SK-N-SH treated with all-trans-retinoic acid at 6 μM for 48 hours (cell line): ENCODE measurements around the gene SCAPER.
"Not testable (repeated sequence)": the region's sequence is repeated elsewhere in the genome, so short reads cannot be mapped to it uniquely, and the experiment has no call there.

Source experiments
- ATAC-seq: fragments of 200-7000 bp; cut with Tn5 transposase; 3 replicates; pipeline ENCODE4 v1.9.1; 2020; ENCODE audit warnings: mild to moderate bottlenecking, moderate library complexity
- ARNTL ChIP-seq: fragments of 450-650 bp; formaldehyde crosslinking; IDR thresholded peaks from 2 replicates; pipeline ENCODE4 v1.5.0; 2020; ENCODE audit warnings: low read depth, mild to moderate bottlenecking, moderate library complexity, borderline replicate concordance
- BACH2 ChIP-seq: fragments of 250-450 bp; sonication (Bioruptor Pico); IDR thresholded peaks from 2 replicates; pipeline ENCODE4 v1.9.0; 2021; ENCODE audit warnings: mild to moderate bottlenecking, borderline replicate concordance
- CREB5 ChIP-seq: fragments of 250-450 bp; sonication (Bioruptor Pico); IDR thresholded peaks from 2 replicates; pipeline ENCODE4 v1.5.1; 2020; ENCODE audit warnings: low read depth, mild to moderate bottlenecking, moderate library complexity
- CSDC2 ChIP-seq: fragments of 250-450 bp; sonication (Bioruptor Pico); IDR thresholded peaks from 2 replicates; pipeline ENCODE4 v1.5.0; 2020; ENCODE audit warnings: mild to moderate bottlenecking, moderate library complexity
- CSRNP3 ChIP-seq: fragments of 250-450 bp; sonication (Bioruptor Pico); IDR thresholded peaks from 2 replicates; pipeline ENCODE4 v1.5.1; 2021; ENCODE audit warnings: mild to moderate bottlenecking, moderate library complexity
- ESRRG ChIP-seq: fragments of 250-450 bp; sonication (Bioruptor Pico); IDR thresholded peaks from 2 replicates; pipeline ENCODE4 v1.6.1; 2021; ENCODE audit warnings: mild to moderate bottlenecking
- GLIS3 ChIP-seq: fragments of 250-450 bp; sonication (Bioruptor Pico); IDR thresholded peaks from 2 replicates; pipeline ENCODE4 v1.5.0; 2020; ENCODE audit warnings: mild to moderate bottlenecking, moderate library complexity
- OSR1 ChIP-seq: fragments of 250-450 bp; sonication (Bioruptor Pico); IDR thresholded peaks from 2 replicates; pipeline ENCODE4 v1.8.0; 2022; ENCODE audit warnings: moderate library complexity, mild to moderate bottlenecking, inconsistent platforms
- PATZ1 ChIP-seq: fragments of 250-450 bp; sonication (Bioruptor Pico); IDR thresholded peaks from 2 replicates; pipeline ENCODE4 v1.8.0; 2020; ENCODE audit warnings: mild to moderate bottlenecking, moderate library complexity, borderline replicate concordance
- PPARA ChIP-seq: fragments of 250-450 bp; sonication (Bioruptor Pico); IDR thresholded peaks from 2 replicates; pipeline ENCODE4 v1.5.0; 2020; ENCODE audit warnings: mild to moderate bottlenecking, borderline replicate concordance
- RARB ChIP-seq: fragments of 250-450 bp; sonication (Bioruptor Pico); IDR thresholded peaks from 2 replicates; pipeline ENCODE4 v1.8.0; 2021; ENCODE audit warnings: mild to moderate bottlenecking, moderate library complexity
- SNAI2 ChIP-seq: fragments of 250-450 bp; sonication (Bioruptor Pico); IDR thresholded peaks from 2 replicates; pipeline ENCODE4 v1.5.0; 2020; ENCODE audit warnings: mild to moderate bottlenecking, moderate library complexity
- TSHZ2 ChIP-seq: fragments of 250-450 bp; sonication (Bioruptor Pico); IDR thresholded peaks from 2 replicates; pipeline ENCODE4 v1.5.0; 2020; ENCODE audit warnings: mild to moderate bottlenecking, moderate library complexity
- ZC3H10 ChIP-seq: fragments of 250-450 bp; sonication (Bioruptor Pico); IDR thresholded peaks from 2 replicates; pipeline ENCODE4 v1.5.1; 2021; ENCODE audit warnings: mild to moderate bottlenecking, moderate library complexity
- ZFP3 ChIP-seq: fragments of 250-450 bp; sonication (Bioruptor Pico); IDR thresholded peaks from 2 replicates; pipeline ENCODE4 v1.5.0; 2020; ENCODE audit warnings: mild to moderate bottlenecking, moderate library complexity
- ZFP30 ChIP-seq: fragments of 450-650 bp; formaldehyde crosslinking; IDR thresholded peaks from 2 replicates; pipeline ENCODE4 v1.5.0; 2022; ENCODE audit warnings: mild to moderate bottlenecking, moderate library complexity
- ZNF565 ChIP-seq: fragments of 450-650 bp; formaldehyde crosslinking; conservative IDR thresholded peaks from 2 replicates; pipeline ENCODE4 v1.5.0; 2020; ENCODE audit warnings: low read depth, mild to moderate bottlenecking, moderate library complexity
- ZNF70 ChIP-seq: fragments of 450-650 bp; formaldehyde crosslinking; IDR thresholded peaks from 2 replicates; pipeline ENCODE4 v1.5.0; 2020; ENCODE audit warnings: mild to moderate bottlenecking, moderate library complexity
- ZNF8 ChIP-seq: fragments of 450-650 bp; formaldehyde crosslinking; IDR thresholded peaks from 2 replicates; pipeline ENCODE4 v1.5.0; 2020; ENCODE audit warnings: mild to moderate bottlenecking, moderate library complexity
- TF ChIP-seq, protein P1 (sequence below): fragments of 250-450 bp; sonication (Bioruptor Pico); IDR thresholded peaks from 2 replicates; pipeline ENCODE4 v1.8.0; 2021; ENCODE audit warnings: low read depth, mild to moderate bottlenecking, moderate library complexity, borderline replicate concordance

Gene SCAPER

GRCh38 chr15:76714950-76715349 is 190.2 kb downstream of the SCAPER start:
- TF ChIP-seq ARNTL (no peak), ZFP3 (no peak), TSHZ2 (no peak), PPARA (CRISPR knock-in tag) (no peak), ZC3H10 (no peak), ZNF8 (CRISPR knock-in tag) (no peak), BACH2 (no peak), CREB5 (CRISPR knock-in tag) (no peak), ESRRG (CRISPR knock-in tag) (no peak), OSR1 (CRISPR knock-in tag) (no peak), ZFP30 (CRISPR knock-in tag) (no peak), RARB (no peak), ZNF565 (CRISPR knock-in tag) (no peak), PATZ1 (no peak)
- TF ChIP-seq, protein P1, sequence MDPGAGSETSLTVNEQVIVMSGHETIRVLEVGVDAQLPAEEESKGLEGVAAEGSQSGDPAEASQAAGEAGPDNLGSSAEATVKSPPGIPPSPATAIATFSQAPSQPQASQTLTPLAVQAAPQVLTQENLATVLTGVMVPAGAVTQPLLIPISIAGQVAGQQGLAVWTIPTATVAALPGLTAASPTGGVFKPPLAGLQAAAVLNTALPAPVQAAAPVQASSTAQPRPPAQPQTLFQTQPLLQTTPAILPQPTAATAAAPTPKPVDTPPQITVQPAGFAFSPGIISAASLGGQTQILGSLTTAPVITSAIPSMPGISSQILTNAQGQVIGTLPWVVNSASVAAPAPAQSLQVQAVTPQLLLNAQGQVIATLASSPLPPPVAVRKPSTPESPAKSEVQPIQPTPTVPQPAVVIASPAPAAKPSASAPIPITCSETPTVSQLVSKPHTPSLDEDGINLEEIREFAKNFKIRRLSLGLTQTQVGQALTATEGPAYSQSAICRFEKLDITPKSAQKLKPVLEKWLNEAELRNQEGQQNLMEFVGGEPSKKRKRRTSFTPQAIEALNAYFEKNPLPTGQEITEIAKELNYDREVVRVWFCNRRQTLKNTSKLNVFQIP (CRISPR knock-in tag), result no peak
- ATAC-seq, result no peak

- ATAC-seq, result no peak
- no peak for TF ChIP-seq ZNF70
- no peak for TF ChIP-seq PPARA (CRISPR knock-in tag)
- TF ChIP-seq ZC3H10, result no peak
- TF ChIP-seq ZFP30 (CRISPR knock-in tag), result no peak
- TF ChIP-seq ARNTL, result no peak
- TF ChIP-seq OSR1 (CRISPR knock-in tag), result no peak
- TF ChIP-seq TSHZ2, result no peak
- no peak for TF ChIP-seq PATZ1
- no peak for TF ChIP-seq GLIS3 (CRISPR knock-in tag)
- TF ChIP-seq CSRNP3 (CRISPR knock-in tag), result no peak
- TF ChIP-seq SNAI2 (CRISPR knock-in tag), result no peak
- no peak for TF ChIP-seq CSDC2 (CRISPR knock-in tag)
- TF ChIP-seq BACH2, result no peak
Measured at GRCh38 chr15:76711351-76711827, 193.8 kb downstream of the SCAPER start.

DNA sequence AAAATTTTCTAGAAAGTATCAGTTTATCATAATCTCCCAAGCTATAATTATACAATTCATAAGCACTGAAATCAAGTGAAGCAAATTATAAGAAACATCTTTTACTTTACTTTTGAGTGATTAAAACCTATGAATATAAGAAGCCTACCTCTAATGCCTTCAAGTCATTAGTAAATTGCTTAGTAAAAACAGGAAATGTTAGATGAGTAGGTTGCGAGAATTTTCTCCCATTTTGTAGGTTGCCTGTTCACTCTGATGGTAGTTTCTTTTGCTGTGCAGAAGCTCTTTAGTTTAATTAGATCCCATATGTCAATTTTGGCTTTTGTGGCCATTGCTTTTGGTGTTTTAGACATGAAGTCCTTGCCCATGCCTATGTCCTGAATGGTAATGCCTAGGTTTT is 201.1 kb downstream of the SCAPER start:
- not testable (repeated sequence) for ATAC-seq
